HepG2 (cell line): Measurements from ENCODE around the gene CDH13. TPM values are rescaled to one million over a fixed set of nuclear protein-coding genes. Genes with fewer than 3 reads are reported as not detected.

ENCODE experiments used
- ATAC-seq: fragments of 200-7000 bp; cut with Tn5 transposase; 3 replicates; pipeline ENCODE4 v1.9.1; 2020; ENCODE audit warnings: mild to moderate bottlenecking, moderate library complexity
- BruUV-seq: library from RNA; stranded (reverse); fragments of 400-500 nt; replicated peaks from 2 replicates; lab custom pipeline; 2021; lab: Mats Ljungman, UMichigan
- CTCF ChIA-PET: fragments of 300-600 bp; formaldehyde crosslinking; extraction: SDS; loops from one replicate; lab custom pipeline; 2021; ENCODE audit warnings: low total read pairs, inconsistent platforms, low intra/inter-chr PET ratio; lab: Yijun Ruan, JAX
- POLR2A ChIA-PET: fragments of 350-600 bp; sonication (Branson Sonifier 250); formaldehyde crosslinking; loops from one replicate; lab custom pipeline; 2020; ENCODE audit warnings: antibody characterized with exemption, inconsistent platforms; lab: Yijun Ruan, JAX
- DNase-seq: peaks from one replicate; pipeline ENCODE4 v3.0.0-alpha.2; 2015; ENCODE audit warnings: low spot score
- FAIRE-seq: peaks from 3 replicates; lab custom pipeline; 2011; peaks lifted over from hg19 to GRCh38; lab: Jason Lieb, UNC
- H2AFZ ChIP-seq: one replicate; pipeline ENCODE4 v1.6.1; 2011; ENCODE audit warnings: low read length, inconsistent platforms
- H3K27ac ChIP-seq: fragments of 300-600 bp; 3 replicates; pipeline ENCODE4 v1.8.0; 2011; ENCODE audit warnings: mixed run types, mild to moderate bottlenecking, mixed read lengths, low read length, inconsistent platforms; ENCODE audit not compliant: insufficient read depth; ENCODE audit errors: extremely low read length
- H3K27me3 ChIP-seq, 2 experiments: fragments of 200-600 bp in 1 of 2; 2 replicates in 1 of 2; 3 replicates in 1 of 2; pipeline versions ENCODE4 v1.6.0 to v1.8.0; 2011; ENCODE audit warnings: low read length in 2 of 2, mild to moderate bottlenecking in 2 of 2, moderate library complexity in 2 of 2, inconsistent platforms in 1 of 2; ENCODE audit not compliant: insufficient read depth in 2 of 2, control insufficient read depth in 1 of 2
- H3K36me3 ChIP-seq, 2 experiments: fragments of 200-600 bp in 1 of 2; replicated peaks in 1 of 2; 2 replicates in 1 of 2; 3 replicates in 1 of 2; pipeline versions ENCODE4 v1.5.1 to v1.8.0; 2011; ENCODE audit warnings: low read length in 2 of 2, inconsistent platforms in 1 of 2; ENCODE audit not compliant: insufficient read depth in 2 of 2, control insufficient read depth in 1 of 2
- H3K4me1 ChIP-seq: 2 replicates; pipeline ENCODE4 v1.5.1; 2012; ENCODE audit warnings: low read length, inconsistent platforms; ENCODE audit not compliant: insufficient read depth
- H3K4me2 ChIP-seq: 2 replicates; pipeline ENCODE4 v1.6.0; 2011; ENCODE audit warnings: low read depth, low read length, inconsistent platforms
- H3K4me3 ChIP-seq, 3 experiments: fragments of 200-600 bp in 1 of 3; sonication (generic), shearing (Covaris generic) in 1 of 3; replicated peaks in 1 of 3; 2 replicates each; pipeline ENCODE4 v1.5.1; 2011 to 2016; ENCODE audit warnings: low read length in 3 of 3, inconsistent platforms in 2 of 3, low read depth in 2 of 3, mild to moderate bottlenecking in 2 of 3, control low read depth in 1 of 3, mixed read lengths in 1 of 3; ENCODE audit not compliant: insufficient read depth in 1 of 3
- H3K79me2 ChIP-seq: one replicate; pipeline ENCODE4 v1.6.1; 2011; ENCODE audit warnings: low read length, inconsistent platforms; ENCODE audit not compliant: insufficient read depth
- H3K9ac ChIP-seq: 2 replicates; pipeline ENCODE4 v1.6.0; 2011; ENCODE audit warnings: mild to moderate bottlenecking, low read depth, low read length, inconsistent platforms; ENCODE audit not compliant: insufficient read depth
- H3K9me3 ChIP-seq: 2 replicates; pipeline ENCODE4 v1.5.1; 2012; ENCODE audit warnings: mild to moderate bottlenecking, low read length
- H4K20me1 ChIP-seq: 2 replicates; pipeline ENCODE4 v1.6.0; 2011; ENCODE audit warnings: inconsistent platforms, mild to moderate bottlenecking, low read length, moderate library complexity; ENCODE audit not compliant: insufficient read depth
- AKNA ChIP-seq: sonication (generic); formaldehyde crosslinking; IDR thresholded peaks from 2 replicates; pipeline ENCODE4 v1.4.0; 2020; ENCODE audit warnings: missing genetic modification reagents, borderline replicate concordance
- ATF1 ChIP-seq: IDR thresholded peaks from 2 replicates; pipeline ENCODE4 v1.6.1; 2016; ENCODE audit warnings: mild to moderate bottlenecking, control low read depth
- ATRX ChIP-seq: sonication (generic); formaldehyde crosslinking; IDR thresholded peaks from 2 replicates; pipeline ENCODE4 v1.4.0; 2020; ENCODE audit warnings: missing genetic modification reagents, borderline replicate concordance
- EZH2 ChIP-seq: conservative IDR thresholded peaks from 2 replicates; pipeline ENCODE4 v1.6.1; 2012; ENCODE audit warnings: mild to moderate bottlenecking, low read depth, low read length, moderate library complexity
- HHEX ChIP-seq: IDR thresholded peaks from 2 replicates; pipeline ENCODE4 v1.6.1; 2016; ENCODE audit warnings: control low read depth
- NR2F2 ChIP-seq: IDR thresholded peaks from 2 replicates; pipeline ENCODE4 v1.6.1; 2012; ENCODE audit warnings: low read depth, inconsistent platforms, borderline replicate concordance
- SIX4 ChIP-seq: sonication (generic); formaldehyde crosslinking; IDR thresholded peaks from 2 replicates; pipeline ENCODE4 v1.4.0; 2020; ENCODE audit warnings: missing genetic modification reagents
- ZBTB38 ChIP-seq: sonication (generic); formaldehyde crosslinking; IDR thresholded peaks from 2 replicates; pipeline ENCODE4 v1.5.1; 2020; ENCODE audit warnings: mild to moderate bottlenecking, missing genetic modification reagents
- ZMAT3 ChIP-seq: sonication (generic); formaldehyde crosslinking; conservative IDR thresholded peaks from 2 replicates; pipeline ENCODE4 v1.7.0; 2021; ENCODE audit warnings: missing genetic modification reagents
- ZNF274 ChIP-seq: sonication (generic); formaldehyde crosslinking; IDR thresholded peaks from 2 replicates; pipeline ENCODE4 v1.5.1; 2020; ENCODE audit warnings: mild to moderate bottlenecking, missing genetic modification reagents
- WGBS: methylation state at CpG from one replicate; pipeline ENCODE4 v1.1.6; 2017; ENCODE audit warnings: low lambda C conversion rate; 5-methylcytosine and 5-hydroxymethylcytosine counted together
- in situ Hi-C: cut with HindIII; loops from 2 replicates; pipeline ENCODE4 v1.10.0; 2017; ENCODE audit warnings: low pct_unique_long_range_greater_than_20kb; ENCODE audit not compliant: extremely low pct_ligation_motif_present
- intact Hi-C: fragments of 100-400 bp; cut with micrococcal nuclease; formaldehyde crosslinking; loops from one replicate; pipeline ENCODE4 v1.10.0; 2022; ENCODE audit not compliant: unreplicated experiment
- polyA plus RNA-seq, 8 experiments: library from polyadenylated mRNA; depleted of rRNA in 3 of 8; stranded (reverse) in 7 of 8; unstranded in 1 of 8; fragments of >200 nt; fragmentation: Illumina TruSeq in 4 of 8; extraction: Trizol in 4 of 8; gene quantifications; 2 replicates each; pipeline versions ENCODE4 v1.2.1 to v1.2.3, GENCODE V29; 2011 to 2016; ENCODE audit warnings: low read depth in 4 of 8, missing spikeins in 1 of 8, mixed read lengths in 1 of 8; ENCODE audit not compliant: insufficient read depth in 1 of 8
- total RNA-seq, 5 experiments: library from RNA; depleted of rRNA; stranded (reverse); fragments of >200 nt; fragmentation: Illumina TruSeq; extraction: Trizol; gene quantifications; 2 replicates each; pipeline ENCODE4 v1.2.3, GENCODE V29; 2016; ENCODE audit warnings: low read depth in 1 of 5
- TF ChIP-seq, protein P1 (sequence below): sonication (generic); formaldehyde crosslinking; IDR thresholded peaks from 2 replicates; pipeline ENCODE4 v1.4.0; 2020; ENCODE audit warnings: missing genetic modification reagents
- TF ChIP-seq, protein P2 (sequence below): sonication (generic); formaldehyde crosslinking; IDR thresholded peaks from 2 replicates; pipeline ENCODE4 v1.4.0; 2020; ENCODE audit warnings: missing genetic modification reagents, borderline replicate concordance

CDH13 gene
- total and polyA plus RNA-seq, 2 of the 13 experiments (the other 11 are each of a cell fraction or from before 2014, with no cell fraction given), result not detected

DNA sequence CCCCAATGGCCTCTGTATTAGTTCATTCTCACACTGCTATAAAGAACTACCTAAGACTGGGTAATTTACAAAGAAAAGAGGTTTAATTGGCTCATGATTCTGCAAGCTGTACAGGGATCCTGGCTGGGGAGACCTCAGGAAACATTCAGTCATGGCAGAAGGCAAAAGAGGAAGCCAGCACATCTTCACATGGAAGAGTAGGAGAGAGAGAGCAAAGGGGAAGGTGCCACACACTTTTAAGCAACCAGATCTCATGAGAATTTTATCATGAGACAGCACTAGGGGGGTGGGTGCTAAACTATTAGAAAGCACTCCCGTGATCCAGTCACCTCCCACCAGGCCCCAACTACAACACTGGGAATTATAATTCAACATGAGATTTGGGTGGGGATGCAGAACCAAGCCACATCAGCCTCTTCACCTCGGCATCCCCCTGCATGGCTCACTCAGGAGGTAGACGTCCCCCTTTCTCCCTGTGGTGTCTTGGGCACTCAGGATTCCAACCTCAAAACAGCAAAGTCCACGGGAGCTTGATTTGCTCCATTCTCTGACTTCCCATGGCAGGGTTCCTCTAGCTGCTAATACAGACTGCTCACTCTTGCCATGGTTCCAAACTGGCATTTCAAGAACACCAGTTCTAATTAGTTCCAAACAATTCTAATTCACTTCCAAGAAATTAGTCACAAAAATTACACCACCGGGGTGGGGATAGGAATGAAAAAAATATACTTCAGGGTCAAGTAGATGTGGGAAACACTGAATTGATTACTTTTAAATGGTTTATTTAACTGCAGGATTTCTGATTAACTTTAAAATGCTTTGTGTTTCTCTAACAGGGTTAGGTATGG, 977.2 kb downstream of the CDH13 start (continued):
- TF ChIP-seq HHEX (no peak), NR2F2 (no peak), ATRX (no peak)
- TF ChIP-seq, protein P1, sequence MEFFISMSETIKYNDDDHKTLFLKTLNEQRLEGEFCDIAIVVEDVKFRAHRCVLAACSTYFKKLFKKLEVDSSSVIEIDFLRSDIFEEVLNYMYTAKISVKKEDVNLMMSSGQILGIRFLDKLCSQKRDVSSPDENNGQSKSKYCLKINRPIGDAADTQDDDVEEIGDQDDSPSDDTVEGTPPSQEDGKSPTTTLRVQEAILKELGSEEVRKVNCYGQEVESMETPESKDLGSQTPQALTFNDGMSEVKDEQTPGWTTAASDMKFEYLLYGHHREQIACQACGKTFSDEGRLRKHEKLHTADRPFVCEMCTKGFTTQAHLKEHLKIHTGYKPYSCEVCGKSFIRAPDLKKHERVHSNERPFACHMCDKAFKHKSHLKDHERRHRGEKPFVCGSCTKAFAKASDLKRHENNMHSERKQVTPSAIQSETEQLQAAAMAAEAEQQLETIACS, result no peak
- TF ChIP-seq, all 625 proteins: peak for 0

DNA sequence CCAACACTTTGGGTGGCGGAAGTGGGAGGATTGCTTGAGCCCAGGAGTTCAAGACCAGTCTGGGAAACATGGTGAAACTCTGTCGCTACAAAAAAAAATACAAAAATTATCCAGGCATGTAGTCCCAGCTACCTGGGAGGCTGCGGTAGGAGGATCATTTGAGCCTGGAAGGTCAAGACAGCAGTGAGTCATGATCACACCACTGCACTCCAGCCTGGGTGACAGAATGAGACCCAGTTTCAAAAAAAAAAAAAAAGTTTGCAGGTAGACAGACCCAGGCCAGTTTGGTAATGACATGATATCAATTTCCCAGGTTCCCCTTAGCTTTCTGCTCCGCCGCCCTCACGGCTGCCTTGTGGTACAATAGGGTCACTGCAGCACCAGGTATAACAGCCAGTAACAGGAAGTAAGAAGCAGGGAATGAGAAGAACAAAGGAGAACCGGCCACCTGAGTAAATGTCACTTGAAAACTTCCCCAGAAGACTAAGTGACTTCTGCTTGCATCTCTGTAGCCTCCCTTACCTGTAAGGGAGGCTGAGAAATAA, 979.8 kb downstream of the CDH13 start:
- in situ Hi-C loops (no loop called here), intact Hi-C loops (no loop called here)
- BruUV-seq, result no TSS peak
- CTCF ChIA-PET, result no interaction called here
- Histone ChIP-seq H3K4me1 (no peaks in the 10 kb centered on the region), H3K79me2 (no peaks in the 10 kb centered on the region), H3K27ac (no peak overlapping the region), H3K4me3 (no peak overlapping the region), H2AFZ (no peak overlapping the region), H3K4me2 (no peak overlapping the region), H3K9ac (no peak overlapping the region), H4K20me1 (no peaks in the 10 kb centered on the region), H3K36me3 (no peaks in the 10 kb centered on the region), H3K27me3 (0 out of 5 replicates have a peak, but pooled peaks cover 0 to under 1% of the 10 kb centered on the region in 2 experiments), H3K9me3 (no peaks in the 10 kb centered on the region)
- peak; percentile 58; the same call in 2 of the 3 replicates for ATAC-seq
- WGBS, result 36% methylated on average over 7 of the region's 7 CpGs
- POLR2A ChIA-PET, result no interaction called here
- FAIRE-seq, result no peak
- DNase-seq, result no peak
- TF ChIP-seq SIX4 (CRISPR knock-in tag), result no peak
- TF ChIP-seq ATF1, result no peak
- TF ChIP-seq ZNF274 (CRISPR knock-in tag), result no peak
- no peak for TF ChIP-seq AKNA (CRISPR knock-in tag)
- TF ChIP-seq ZBTB38 (CRISPR knock-in tag), result no peak
- TF ChIP-seq, protein P2, sequence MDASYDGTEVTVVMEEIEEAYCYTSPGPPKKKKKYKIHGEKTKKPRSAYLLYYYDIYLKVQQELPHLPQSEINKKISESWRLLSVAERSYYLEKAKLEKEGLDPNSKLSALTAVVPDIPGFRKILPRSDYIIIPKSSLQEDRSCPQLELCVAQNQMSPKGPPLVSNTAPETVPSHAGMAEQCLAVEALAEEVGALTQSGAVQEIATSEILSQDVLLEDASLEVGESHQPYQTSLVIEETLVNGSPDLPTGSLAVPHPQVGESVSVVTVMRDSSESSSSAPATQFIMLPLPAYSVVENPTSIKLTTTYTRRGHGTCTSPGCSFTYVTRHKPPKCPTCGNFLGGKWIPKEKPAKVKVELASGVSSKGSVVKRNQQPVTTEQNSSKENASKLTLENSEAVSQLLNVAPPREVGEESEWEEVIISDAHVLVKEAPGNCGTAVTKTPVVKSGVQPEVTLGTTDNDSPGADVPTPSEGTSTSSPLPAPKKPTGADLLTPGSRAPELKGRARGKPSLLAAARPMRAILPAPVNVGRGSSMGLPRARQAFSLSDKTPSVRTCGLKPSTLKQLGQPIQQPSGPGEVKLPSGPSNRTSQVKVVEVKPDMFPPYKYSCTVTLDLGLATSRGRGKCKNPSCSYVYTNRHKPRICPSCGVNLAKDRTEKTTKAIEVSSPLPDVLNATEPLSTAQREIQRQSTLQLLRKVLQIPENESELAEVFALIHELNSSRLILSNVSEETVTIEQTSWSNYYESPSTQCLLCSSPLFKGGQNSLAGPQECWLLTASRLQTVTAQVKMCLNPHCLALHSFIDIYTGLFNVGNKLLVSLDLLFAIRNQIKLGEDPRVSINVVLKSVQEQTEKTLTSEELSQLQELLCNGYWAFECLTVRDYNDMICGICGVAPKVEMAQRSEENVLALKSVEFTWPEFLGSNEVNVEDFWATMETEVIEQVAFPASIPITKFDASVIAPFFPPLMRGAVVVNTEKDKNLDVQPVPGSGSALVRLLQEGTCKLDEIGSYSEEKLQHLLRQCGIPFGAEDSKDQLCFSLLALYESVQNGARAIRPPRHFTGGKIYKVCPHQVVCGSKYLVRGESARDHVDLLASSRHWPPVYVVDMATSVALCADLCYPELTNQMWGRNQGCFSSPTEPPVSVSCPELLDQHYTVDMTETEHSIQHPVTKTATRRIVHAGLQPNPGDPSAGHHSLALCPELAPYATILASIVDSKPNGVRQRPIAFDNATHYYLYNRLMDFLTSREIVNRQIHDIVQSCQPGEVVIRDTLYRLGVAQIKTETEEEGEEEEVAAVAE (CRISPR knock-in tag), result no peak
- TF ChIP-seq EZH2, result no peak
- no peak for TF ChIP-seq ZMAT3 (CRISPR knock-in tag)
